Renal cortical epithelial cell (primary cell): Measurements from ENCODE around the gene MESD. TPM values are rescaled to one million over a fixed set of nuclear protein-coding genes. Genes with fewer than 3 reads are reported as not detected.
A peak's percentile ranks its signal among the peaks of the same experiment; 100 is the strongest.

Experiments used
- DNase-seq: peaks from one replicate; pipeline ENCODE4 v3.0.0-alpha.2; 2011; ENCODE audit warnings: low read depth
- total RNA-seq: library from RNA; depleted of rRNA; stranded (reverse); fragments of >200 nt; gene quantifications from 2 replicates; pipeline ENCODE4 v1.2.3, GENCODE V29; 2014

Gene MESD
- total RNA-seq, 1 donor from 2014 or later = 24.9 TPM

- DNase-seq = no peak
Measured at GRCh38 chr15:80991421-80991820, 1.8 kb upstream of the MESD start.

GRCh38 chr15:80990955-80991354 is 1.3 kb upstream of the MESD start:
- DNase-seq = no peak

DNA sequence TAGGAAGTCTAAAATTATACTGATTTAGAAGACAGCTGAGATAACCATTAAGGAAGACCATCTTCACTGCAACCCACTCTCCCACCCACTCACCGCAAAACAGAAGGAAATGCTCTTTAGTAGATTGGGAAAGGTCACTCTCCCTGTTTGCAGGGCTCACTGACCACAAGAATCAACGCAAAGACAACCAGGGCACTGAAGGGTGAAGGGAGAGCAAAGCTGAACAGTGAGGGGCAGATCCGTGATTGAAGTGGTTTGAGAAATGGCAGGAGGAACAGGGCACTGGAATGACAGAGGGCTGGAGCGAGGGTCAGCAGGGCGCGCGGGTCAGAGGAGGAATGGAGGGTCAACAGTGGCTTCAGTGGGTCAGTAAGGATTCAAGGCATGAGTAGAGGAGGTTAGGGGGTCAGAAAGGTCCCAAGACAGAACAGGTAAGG is 520 bp downstream of the MESD start:
- DNase-seq = peak; percentile 52

DNA sequence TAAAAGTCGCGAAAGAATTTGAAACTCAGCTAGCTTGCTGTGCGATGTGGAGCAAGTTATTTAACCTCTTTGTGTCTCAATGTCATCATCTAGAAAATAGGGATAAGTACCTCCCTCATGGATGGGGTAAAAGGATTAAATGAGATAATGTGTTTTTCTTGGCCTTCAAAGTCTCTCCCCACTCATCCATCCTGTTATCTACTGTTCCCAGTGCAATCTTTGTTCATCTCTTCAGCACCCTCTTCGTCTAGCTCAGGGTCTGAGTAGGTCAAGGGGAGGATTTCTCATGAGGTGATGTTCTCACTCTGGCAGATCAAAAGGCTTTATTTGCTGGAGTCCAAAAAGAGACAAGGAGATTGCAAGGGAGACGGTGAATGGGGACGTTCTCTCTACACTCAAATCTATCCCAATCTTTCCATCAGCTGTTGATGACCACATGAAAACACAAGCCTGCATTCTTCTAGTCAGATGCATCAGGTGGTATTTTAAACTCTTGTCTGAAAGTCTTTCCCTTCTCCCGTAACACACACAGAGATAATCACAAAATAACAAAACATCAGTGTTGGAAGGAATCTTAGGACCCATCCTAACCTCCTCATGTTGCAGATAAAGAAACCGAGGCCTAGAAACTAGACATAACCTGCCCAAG is 1.3 kb downstream of the MESD start:
- DNase-seq = no peak

DNA sequence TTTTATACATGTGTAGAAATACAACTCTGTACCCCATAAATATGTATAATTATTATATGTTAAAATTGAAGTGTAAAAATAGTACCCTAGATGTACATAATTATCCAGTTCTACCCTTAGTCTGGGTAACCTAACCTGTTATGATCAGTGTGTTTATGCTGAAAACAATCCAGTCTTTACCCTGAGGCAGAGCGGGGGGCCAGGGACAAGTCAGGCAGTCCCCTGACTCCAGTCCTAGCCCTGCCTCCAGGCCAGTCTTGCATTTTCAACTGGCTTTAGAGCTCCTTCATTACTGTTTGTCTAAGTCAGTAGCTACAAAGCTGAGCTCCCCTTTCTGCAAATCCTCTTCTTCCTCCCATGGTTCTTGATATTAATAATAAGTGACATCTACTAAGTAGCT is 3.1 kb downstream of the MESD start:
- no peak for DNase-seq

- no peak for DNase-seq
Measured at GRCh38 chr15:80985981-80986380, 3.6 kb downstream of the MESD start.

GRCh38 chr15:80984856-80985255 is 4.8 kb downstream of the MESD start:
- DNase-seq = peak; percentile 49

DNA sequence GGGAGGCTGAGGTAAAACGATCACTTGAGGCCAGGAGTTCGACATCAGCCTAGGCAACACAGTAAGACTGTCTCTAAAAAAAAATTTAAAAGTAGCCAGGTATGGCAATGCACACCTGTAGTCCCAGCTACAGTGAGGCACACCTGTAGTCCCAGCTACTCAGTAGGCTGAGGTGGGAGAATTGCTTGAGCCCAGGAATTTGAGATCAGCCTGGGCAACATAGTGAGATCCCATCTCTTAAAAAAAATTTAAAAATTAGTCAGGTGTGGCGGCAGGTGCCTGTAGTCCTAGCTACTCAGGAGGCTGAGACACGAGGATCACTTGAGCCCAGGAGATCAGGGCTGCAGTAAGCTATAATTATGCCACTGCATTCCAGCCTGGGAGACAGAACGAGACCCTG is 6.8 kb downstream of the MESD start:
- DNase-seq = no peak

DNA sequence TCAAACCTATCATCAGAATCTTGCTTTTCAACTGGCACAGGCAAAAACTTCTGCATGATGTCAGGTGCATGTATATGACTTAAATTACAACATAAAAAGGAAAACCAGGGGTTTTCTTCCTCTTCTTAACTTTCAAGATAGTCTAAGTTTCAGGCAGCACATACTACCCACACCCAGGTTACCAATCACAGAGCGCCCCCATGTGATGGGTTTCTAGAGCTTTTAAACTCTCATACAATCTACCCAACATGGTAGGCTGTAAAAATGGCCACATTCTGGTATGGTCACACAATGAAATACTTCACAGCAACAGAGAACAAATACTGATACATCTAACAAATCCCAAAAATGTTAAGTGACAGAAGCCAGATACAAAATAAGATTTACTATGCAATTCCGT is 7.4 kb downstream of the MESD start:
- no peak for DNase-seq

DNA sequence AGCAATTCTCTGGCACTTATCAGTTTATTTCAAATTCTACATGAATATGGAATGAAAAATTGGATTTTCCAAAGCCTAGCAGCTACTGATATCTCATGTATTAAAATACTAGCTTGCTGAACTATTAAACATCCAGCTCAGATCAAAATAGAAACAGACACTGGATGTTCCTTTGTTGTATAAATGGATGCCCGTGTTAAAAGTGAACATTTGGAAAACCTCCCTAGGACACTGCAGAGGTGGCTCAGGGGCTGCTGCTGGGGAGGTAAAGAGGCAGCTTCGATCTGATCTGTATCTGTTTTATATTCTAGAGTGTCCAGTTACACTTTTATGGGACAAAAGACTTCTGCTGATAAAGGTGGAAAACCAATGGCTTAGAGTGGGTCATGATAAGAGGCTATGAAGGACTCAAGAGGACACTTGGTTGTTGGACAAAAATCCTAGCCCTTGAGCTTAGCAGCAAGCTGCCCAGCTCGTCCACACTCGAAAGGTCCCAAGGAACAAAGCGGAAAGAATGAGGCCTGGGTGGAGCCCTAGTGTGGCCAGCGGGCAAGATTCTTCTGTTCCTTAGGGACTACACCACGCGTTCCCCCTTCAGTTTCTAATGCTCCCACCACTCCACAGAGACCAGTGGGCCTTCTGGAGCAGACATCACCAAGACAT is 9.9 kb downstream of the MESD start:
- no peak for DNase-seq

GRCh38 chr15:80978685-80979329 is 10.8 kb downstream of the MESD start:
- peak; percentile 65 for DNase-seq

DNA sequence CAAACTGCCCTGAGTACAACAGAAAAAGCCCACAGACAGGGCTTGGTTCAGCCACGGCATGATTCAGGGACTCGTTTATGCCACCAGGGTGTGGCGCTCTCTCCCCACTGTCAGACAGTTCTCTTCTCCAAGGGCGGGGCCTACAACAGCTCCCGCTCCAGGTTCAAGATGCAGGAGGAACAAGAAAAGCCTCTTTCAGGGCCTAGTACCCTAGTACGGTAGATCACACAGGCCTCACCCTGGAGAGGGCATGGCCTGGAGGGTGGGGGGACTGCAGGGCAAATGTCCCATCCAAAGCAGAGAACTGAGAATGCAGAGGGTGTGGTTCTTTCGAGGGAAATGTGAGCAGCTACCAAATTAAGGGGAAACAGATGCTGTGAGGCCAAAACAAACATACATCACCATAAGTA is 12.0 kb downstream of the MESD start:
- DNase-seq = no peak

GRCh38 chr15:80976851-80977250 is 12.8 kb downstream of the MESD start:
- no peak for DNase-seq

- no peak for DNase-seq
Measured at GRCh38 chr15:80974914-80975313, 14.7 kb downstream of the MESD start.

- no peak for DNase-seq
Measured at GRCh38 chr15:80972276-80972675, 17.3 kb downstream of the MESD start.

DNA sequence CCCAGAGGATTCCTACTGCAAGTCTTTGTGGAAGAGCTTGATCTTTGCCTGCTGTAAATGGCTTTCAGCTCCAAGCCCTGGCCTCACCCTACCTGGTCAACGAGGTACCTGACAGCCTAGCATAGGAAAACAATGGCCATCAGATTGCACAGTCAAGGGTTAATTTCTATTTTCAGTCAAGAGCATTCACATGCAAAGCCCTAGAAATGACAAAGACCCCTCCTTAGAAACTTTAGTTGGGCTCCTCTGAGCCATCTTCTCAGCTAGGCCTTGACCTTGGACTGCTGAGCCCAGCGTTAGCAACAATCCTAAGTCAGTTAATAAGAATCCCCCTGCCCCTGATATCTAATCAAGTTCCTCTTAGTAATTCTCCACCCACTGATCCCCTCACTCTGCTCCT is 18.5 kb downstream of the MESD start:
- no peak for DNase-seq

- no peak for DNase-seq
Measured at GRCh38 chr15:80970658-80971057, 19.0 kb downstream of the MESD start.

- DNase-seq = peak; percentile 43
Measured at GRCh38 chr15:80970018-80970657, 19.5 kb downstream of the MESD start.

- no peak for DNase-seq
Measured at GRCh38 chr15:80969316-80969715, 20.3 kb downstream of the MESD start.

GRCh38 chr15:80967991-80968510 is 21.6 kb downstream of the MESD start:
- no peak for DNase-seq

DNA sequence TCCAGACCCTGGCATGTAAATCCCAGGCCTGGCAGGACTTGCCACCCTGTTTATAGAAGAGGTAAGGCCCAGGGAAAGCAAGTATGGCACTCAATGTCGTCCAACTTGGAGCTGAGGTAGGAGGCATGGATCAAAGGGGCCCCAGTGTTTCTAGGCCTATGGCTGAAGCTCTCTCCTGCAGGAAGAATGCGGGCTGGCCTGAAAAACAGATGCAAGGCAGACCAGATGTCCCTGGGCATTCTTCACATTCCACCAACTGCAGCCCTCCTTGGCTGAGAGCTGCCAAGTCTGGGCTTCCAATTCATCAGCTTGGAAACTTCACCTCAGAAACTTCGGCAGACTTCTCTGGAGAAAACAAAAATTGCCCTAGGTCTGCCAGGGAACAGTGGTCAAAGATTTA is 22.2 kb downstream of the MESD start:
- DNase-seq = peak; percentile 29

GRCh38 chr15:80966431-80967197 is 23.0 kb downstream of the MESD start:
- DNase-seq = no peak
